OCI-LY3 (cell line): ENCODE measurements around the gene BANP.
"Not testable (repeated sequence)": the region's sequence is repeated elsewhere in the genome, so short reads cannot be mapped to it uniquely, and the experiment has no call there.

Source experiments
- H2AFZ ChIP-seq: fragments of 200-600, 300-600 bp; shearing (Covaris generic); 2 replicates; pipeline ENCODE4 v1.6.0; 2014; ENCODE audit warnings: antibody characterized with exemption, low read depth, low read length
- H3K27ac ChIP-seq: fragments of 200-600, 300-600 bp; sonication (generic); 2 replicates; pipeline ENCODE4 v1.5.1; 2014; ENCODE audit warnings: mild to moderate bottlenecking, low read length, moderate library complexity, mixed read lengths
- H3K27me3 ChIP-seq: fragments of 200-600, 300-600 bp; sonication (generic); 2 replicates; pipeline ENCODE4 v1.6.1; 2014; ENCODE audit warnings: low read depth, low read length, mixed read lengths
- H3K36me3 ChIP-seq: fragments of 200-600, 300-600 bp; sonication (generic); replicated peaks from 2 replicates; pipeline ENCODE3; 2014; ENCODE audit warnings: low read depth, low read length, mixed read lengths
- H3K4me1 ChIP-seq: fragments of 300-600, 200-600 bp; sonication (generic); 2 replicates; pipeline ENCODE4 v1.6.1; 2014; ENCODE audit warnings: low read length, mixed read lengths
- H3K4me2 ChIP-seq: fragments of 200-600, 300-600 bp; sonication (generic); 2 replicates; pipeline ENCODE4 v1.6.1; 2014; ENCODE audit warnings: low read length, mixed read lengths
- H3K4me3 ChIP-seq: fragments of 300-600, 200-600 bp; sonication (generic); 2 replicates; pipeline ENCODE4 v1.5.1; 2014; ENCODE audit warnings: antibody characterized with exemption, mild to moderate bottlenecking, low read length, moderate library complexity
- H3K79me2 ChIP-seq: fragments of 300-600, 200-600 bp; shearing (Covaris generic); 2 replicates; pipeline ENCODE4 v1.6.1; 2014; ENCODE audit warnings: mild to moderate bottlenecking, low read length, mixed read lengths
- H3K9ac ChIP-seq: fragments of 300-600, 200-600 bp; shearing (Covaris generic); 2 replicates; pipeline ENCODE4 v1.6.0; 2014; ENCODE audit warnings: mild to moderate bottlenecking, low read length, moderate library complexity
- H3K9me3 ChIP-seq: fragments of 200-600, 300-600 bp; shearing (Covaris generic); 2 replicates; pipeline ENCODE4 v1.6.1; 2014; ENCODE audit warnings: low read length, mixed read lengths; ENCODE audit not compliant: insufficient read depth
- H4K20me1 ChIP-seq: fragments of 200-600, 300-600 bp; sonication (generic); 2 replicates; pipeline ENCODE4 v1.6.1; 2016; ENCODE audit warnings: low read length, mixed read lengths; ENCODE audit not compliant: insufficient read depth
- CTCF ChIP-seq: fragments of 200-600, 300-600 bp; sonication (generic); IDR thresholded peaks from 2 replicates; pipeline ENCODE4 v1.5.1; 2014; ENCODE audit warnings: antibody characterized with exemption, low read length, low read depth
- EZH2phosphoT487 ChIP-seq: fragments of 200-600 bp; shearing (Covaris generic); IDR thresholded peaks from 2 replicates; pipeline ENCODE4 v1.6.1; 2018; ENCODE audit warnings: antibody characterized with exemption, mixed run types, low read depth

Gene BANP

GRCh38 chr16:88022076-88023042 is 71.1 kb downstream of the BANP start:
- Histone ChIP-seq H3K79me2 (no peaks in the 10 kb centered on the region), H2AFZ (no peak overlapping the region), H3K36me3 (no peaks in the 10 kb centered on the region), H3K9ac (no peak overlapping the region), H3K4me2 (no peak overlapping the region), H3K27me3 (no peaks in the 10 kb centered on the region), H4K20me1 (no peaks in the 10 kb centered on the region), H3K4me3 (no peak overlapping the region), H3K27ac (no peak overlapping the region), H3K4me1 (no peaks in the 10 kb centered on the region), H3K9me3 (no peaks in the 10 kb centered on the region)
- TF ChIP-seq EZH2phosphoT487: no peak
- no peak for TF ChIP-seq CTCF

- TF ChIP-seq EZH2phosphoT487 (no peak), CTCF (no peak)
These were observed 72.1 kb downstream of the BANP start for GRCh38 chr16:88023366-88023765.

GRCh38 chr16:88023786-88024185 is 72.6 kb downstream of the BANP start:
- Histone ChIP-seq H3K9ac (no peak overlapping the region), H2AFZ (no peak overlapping the region), H3K27me3 (no peaks in the 10 kb centered on the region), H4K20me1 (no peaks in the 10 kb centered on the region), H3K4me1 (no peaks in the 10 kb centered on the region), H3K9me3 (no peaks in the 10 kb centered on the region), H3K36me3 (no peaks in the 10 kb centered on the region), H3K4me2 (no peak overlapping the region), H3K79me2 (no peaks in the 10 kb centered on the region), H3K4me3 (no peak overlapping the region), H3K27ac (no peak overlapping the region)
- TF ChIP-seq EZH2phosphoT487: no peak
- no peak for TF ChIP-seq CTCF

More at GRCh38 chr16:88023366-88023765, 72.1 kb downstream of the BANP start:
- Histone ChIP-seq H3K9ac (no peak overlapping the region), H3K4me2 (no peak overlapping the region), H4K20me1 (no peaks in the 10 kb centered on the region), H2AFZ (no peak overlapping the region), H3K36me3 (no peaks in the 10 kb centered on the region), H3K4me1 (no peaks in the 10 kb centered on the region), H3K79me2 (no peaks in the 10 kb centered on the region), H3K27me3 (no peaks in the 10 kb centered on the region), H3K4me3 (no peak overlapping the region), H3K9me3 (no peaks in the 10 kb centered on the region), H3K27ac (no peak overlapping the region)

GRCh38 chr16:88024491-88025085 is 73.4 kb downstream of the BANP start:
- H3K36me3 ChIP-seq, H4K20me1 ChIP-seq, H3K9ac ChIP-seq, H3K4me3 ChIP-seq, H3K27me3 ChIP-seq, H3K79me2 ChIP-seq, H2AFZ ChIP-seq, H3K4me2 ChIP-seq, H3K27ac ChIP-seq, H3K9me3 ChIP-seq, H3K4me1 ChIP-seq: not testable (repeated sequence)
- TF ChIP-seq CTCF: peak; percentile 44

GRCh38 chr16:88025086-88025492 is 73.9 kb downstream of the BANP start:
- not testable (repeated sequence) for H3K9me3 ChIP-seq, H3K4me2 ChIP-seq, H4K20me1 ChIP-seq, H3K4me1 ChIP-seq, H2AFZ ChIP-seq, H3K27ac ChIP-seq, H3K4me3 ChIP-seq, H3K79me2 ChIP-seq, H3K27me3 ChIP-seq, H3K36me3 ChIP-seq, H3K9ac ChIP-seq

GRCh38 chr16:88025828-88026555 is 74.8 kb downstream of the BANP start:
- H3K36me3 ChIP-seq, H3K79me2 ChIP-seq: not testable (repeated sequence)

More at GRCh38 chr16:88025828-88026555, 74.8 kb downstream of the BANP start:
- not testable (repeated sequence) for H2AFZ ChIP-seq, H3K27me3 ChIP-seq, H3K4me3 ChIP-seq, H3K4me1 ChIP-seq, H3K27ac ChIP-seq, H3K9me3 ChIP-seq, H4K20me1 ChIP-seq, H3K4me2 ChIP-seq, H3K9ac ChIP-seq
